Lung (tissue), 12 donors: Measurements from ENCODE around the gene PRR16. TPM values are rescaled to one million over a fixed set of nuclear protein-coding genes. Genes with fewer than 3 reads are reported as not detected.

Source experiments
- ATAC-seq: fragments of 200-7000 bp; cut with Tn5 transposase; one replicate; pipeline ENCODE4 v1.9.1; 2020; ENCODE audit warnings: moderate number of reproducible peaks; ENCODE audit not compliant: insufficient read depth, low FRiP score
- DNase-seq, 3 donors: peaks; one replicate each; pipeline ENCODE4 v3.0.0-alpha.2; 2013 to 2017
- H3K27ac ChIP-seq, 2 donors: one replicate each; pipeline ENCODE4 v1.5.1; 2013; ENCODE audit warnings: mild to moderate bottlenecking in 2 of 2, moderate library complexity in 2 of 2, control low read depth in 1 of 2, inconsistent platforms in 1 of 2, low read depth in 1 of 2, low read length in 1 of 2
- H3K27me3 ChIP-seq, 3 donors: one replicate each; pipeline ENCODE4 v1.5.1; 2013; ENCODE audit warnings: low read length in 2 of 3; ENCODE audit not compliant: control insufficient read depth in 3 of 3, insufficient read depth in 3 of 3
- H3K36me3 ChIP-seq, 4 donors: one replicate each; pipeline ENCODE4 v1.5.1; 2013; ENCODE audit warnings: low read length in 4 of 4, mild to moderate bottlenecking in 1 of 4, moderate library complexity in 1 of 4; ENCODE audit not compliant: control insufficient read depth in 4 of 4, insufficient read depth in 4 of 4
- H3K4me1 ChIP-seq, 5 donors: one replicate each; pipeline ENCODE4 v1.5.1; 2013; ENCODE audit warnings: low read length in 5 of 5, mild to moderate bottlenecking in 2 of 5, moderate library complexity in 1 of 5; ENCODE audit not compliant: control insufficient read depth in 5 of 5, insufficient read depth in 5 of 5
- H3K4me3 ChIP-seq: one replicate; pipeline ENCODE4 v1.5.1; 2013; ENCODE audit warnings: mild to moderate bottlenecking, control low read depth, moderate library complexity
- H3K9ac ChIP-seq, 2 donors: one replicate each; pipeline ENCODE4 v1.5.1; 2013; ENCODE audit warnings: low read length in 2 of 2, control low read depth in 1 of 2; ENCODE audit not compliant: insufficient read depth in 1 of 2
- H3K9me3 ChIP-seq, 4 donors: one replicate each; pipeline ENCODE4 v1.5.1; 2013; ENCODE audit warnings: low read length in 3 of 4, mild to moderate bottlenecking in 1 of 4, moderate library complexity in 1 of 4; ENCODE audit not compliant: control insufficient read depth in 4 of 4, insufficient read depth in 3 of 4
- CTCF ChIP-seq: IDR thresholded peaks from 2 replicates; pipeline ENCODE4 v1.5.1; 2012; ENCODE audit warnings: mild to moderate bottlenecking; ENCODE audit errors: control extremely low read depth, extremely low read depth
- WGBS, 2 donors: extraction: QIAGEN DNeasy Blood & Tissue Kit; methylation state at CpG; one replicate each; pipeline ENCODE4 v1.1.7; 2013; 5-methylcytosine and 5-hydroxymethylcytosine counted together
- polyA plus RNA-seq, 2 donors: library from polyadenylated mRNA; stranded (reverse); fragments of 200-250 nt; gene quantifications; one replicate each; pipeline ENCODE4 v1.2.1, GENCODE V29; 2013
- total RNA-seq, 2 donors: library from RNA; depleted of rRNA in 1 of 2; stranded (reverse); fragments of >200 nt in 1 of 2; gene quantifications; one replicate each; pipeline ENCODE4 v1.2.1, GENCODE V29; 2014 to 2021
- donor health status: control.
- donor health status: control.
- donor health status: Bipolar disorder and iron deficiency.
- donor health status: healthy.
- donor health status: DM: yes; HTN: yes; CAD: no.

The PRR16 gene
- total and polyA plus RNA-seq, 4 donors: 1.1 to 6.6 (median 5.9) TPM

DNA sequence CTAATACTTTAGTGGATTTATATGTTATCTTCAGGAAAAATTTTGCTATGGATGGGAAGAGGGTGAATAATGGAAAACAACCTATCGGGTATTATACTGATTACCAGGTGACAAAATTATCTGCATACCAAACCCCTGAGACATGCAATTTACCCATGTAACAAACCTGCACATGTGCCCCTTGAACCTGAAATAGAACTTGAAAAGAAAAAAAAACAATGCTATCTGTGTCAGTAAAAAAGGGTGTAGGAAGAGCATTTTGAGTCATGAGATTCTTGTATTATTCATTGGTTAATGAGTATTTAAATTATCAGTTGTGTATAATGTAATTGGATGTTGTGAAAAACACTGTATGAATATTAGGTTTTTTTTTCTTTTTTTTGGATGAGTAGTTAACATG lies 75.4 kb downstream of the PRR16 start:
- ATAC-seq (no peak), DNase-seq (no peak)
- TF ChIP-seq CTCF: no peak
- 92 to 98% methylated on average over 1 of the region's 1 CpG for WGBS, 2 donors
- Histone ChIP-seq H3K9me3 (no peaks in the 10 kb centered on the region), H3K9ac (no peak overlapping the region), H3K27me3 (no peaks in the 10 kb centered on the region), H3K36me3 (no peaks in the 10 kb centered on the region), H3K27ac (no peak overlapping the region), H3K4me3 (no peak overlapping the region), H3K4me1 (peaks cover 0 to 11% (median 0%) of the 10 kb centered on the region in 5 donors)

GRCh38 chr5:120540097-120540496 lies 76.0 kb downstream of the PRR16 start:
- H3K4me1 ChIP-seq: peaks cover 0 to 11% (median 0%) of the 10 kb centered on the region in 5 donors
- H3K27ac ChIP-seq: no peak overlapping the region
- no peaks in the 10 kb centered on the region for H3K36me3 ChIP-seq
- H3K9me3 ChIP-seq: no peaks in the 10 kb centered on the region
- TF ChIP-seq CTCF: no peak
- no peak overlapping the region for H3K9ac ChIP-seq
- ATAC-seq (no peak), DNase-seq (no peak)
- 86 to 91% methylated on average over 2 of the region's 2 CpGs for WGBS, 2 donors
- H3K4me3 ChIP-seq: no peak overlapping the region
- H3K27me3 ChIP-seq: no peaks in the 10 kb centered on the region

DNA sequence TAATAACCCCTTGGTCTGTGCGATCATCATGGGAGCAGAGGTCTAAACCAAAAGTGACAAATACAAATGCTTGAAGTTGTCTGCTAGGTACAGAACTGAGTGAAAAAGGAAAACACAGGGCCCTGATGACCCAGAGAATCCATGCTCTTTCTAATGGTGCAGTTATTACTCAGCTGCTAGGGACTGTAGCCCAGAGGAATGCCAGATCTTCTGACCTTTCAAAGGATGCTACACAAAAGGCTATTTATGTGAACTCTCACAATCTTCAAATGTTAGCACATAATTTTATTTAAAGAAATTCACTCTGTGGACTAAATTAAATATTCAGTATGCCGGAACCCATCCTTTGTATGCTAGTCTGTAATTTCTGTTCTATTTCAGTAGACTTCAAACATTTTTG lies 79.9 kb downstream of the PRR16 start:
- Histone ChIP-seq H3K4me3 (no peak overlapping the region), H3K9me3 (no peaks in the 10 kb centered on the region), H3K4me1 (peaks cover 0 to 8% (median 0%) of the 10 kb centered on the region in 5 donors), H3K9ac (no peak overlapping the region), H3K27ac (no peak overlapping the region), H3K36me3 (no peaks in the 10 kb centered on the region), H3K27me3 (no peaks in the 10 kb centered on the region)
- ATAC-seq (no peak), DNase-seq (no peak)
- TF ChIP-seq CTCF: no peak
- 95% methylated on average over 2 of the region's 2 CpGs for WGBS, 2 donors

DNA sequence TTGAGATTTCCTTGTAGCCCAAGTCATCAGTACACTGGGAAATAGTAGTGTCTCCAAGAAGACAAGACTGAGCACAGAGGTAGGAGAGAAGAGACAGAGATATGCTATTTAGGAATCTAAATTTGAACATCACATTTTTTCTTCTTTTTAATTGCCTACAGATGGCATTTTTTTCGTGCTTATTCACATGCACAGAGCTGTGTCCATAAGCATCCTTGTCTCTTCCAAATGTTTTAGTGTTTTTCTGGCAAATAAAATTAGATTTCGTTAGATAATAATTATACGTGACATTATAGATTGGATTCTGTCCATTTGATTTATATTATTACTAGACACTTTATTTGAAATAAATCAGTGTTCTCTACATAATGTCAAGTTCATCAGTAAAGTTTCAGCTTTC lies 80.9 kb downstream of the PRR16 start:
- no peak for ATAC-seq

More for the DNA sequence above, 80.9 kb downstream of the PRR16 start:
- Histone ChIP-seq H3K36me3 (no peaks in the 10 kb centered on the region), H3K9me3 (no peaks in the 10 kb centered on the region), H3K4me3 (no peak overlapping the region), H3K4me1 (peaks cover 0 to 6% (median 0%) of the 10 kb centered on the region in 5 donors), H3K27ac (no peak overlapping the region), H3K27me3 (no peaks in the 10 kb centered on the region), H3K9ac (no peak overlapping the region)
- TF ChIP-seq CTCF: no peak
- no peak for DNase-seq
- 78 to 80% methylated on average over 3 of the region's 3 CpGs for WGBS, 2 donors
